ENCODE data around the gene MYH15.

The MYH15 gene

GRCh38 chr3:108527817-108528216 lies 17.4 kb upstream of the MYH15 start:
- Histone ChIP-seq H3K9ac (ENCODE audit: low read length) (no peak overlapping the region), H3K36me3 (ENCODE audit: control insufficient read depth, low read depth, low read length) (no peaks in the 10 kb centered on the region), H3K27me3 (ENCODE audit: control insufficient read depth, insufficient read depth, low read length) (no peaks in the 10 kb centered on the region), H3K4me3 (ENCODE audit: low read length) (no peak overlapping the region), H3K4me1 (ENCODE audit: control insufficient read depth, low read depth, low read length) (peaks cover 5% of the 10 kb centered on the region), H3K27ac (ENCODE audit: low read length) (no peak overlapping the region), H3K9me3 (ENCODE audit: control insufficient read depth, low read depth, low read length) (no peaks in the 10 kb centered on the region)

- Histone ChIP-seq H3K9me3 (ENCODE audit: control insufficient read depth, low read depth, low read length) (no peaks in the 10 kb centered on the region), H3K9ac (ENCODE audit: low read length) (no peak overlapping the region), H3K27me3 (ENCODE audit: control insufficient read depth, insufficient read depth, low read length) (no peaks in the 10 kb centered on the region), H3K27ac (ENCODE audit: low read length) (no peak overlapping the region), H3K4me3 (ENCODE audit: low read length) (no peak overlapping the region), H3K4me1 (ENCODE audit: control insufficient read depth, low read depth, low read length) (peaks cover 5% of the 10 kb centered on the region), H3K36me3 (ENCODE audit: control insufficient read depth, low read depth, low read length) (no peaks in the 10 kb centered on the region)
These were observed 16.7 kb upstream of the MYH15 start for GRCh38 chr3:108527109-108527508.

- no peak overlapping the region for H3K27ac ChIP-seq (ENCODE audit: low read length)
- no peaks in the 10 kb centered on the region for H3K27me3 ChIP-seq (ENCODE audit: control insufficient read depth, insufficient read depth, low read length)
- H3K36me3 ChIP-seq (ENCODE audit: control insufficient read depth, low read depth, low read length), result no peaks in the 10 kb centered on the region
- no peaks in the 10 kb centered on the region for H3K9me3 ChIP-seq (ENCODE audit: control insufficient read depth, low read depth, low read length)
- H3K4me3 ChIP-seq (ENCODE audit: low read length), result no peak overlapping the region
- H3K4me1 ChIP-seq (ENCODE audit: control insufficient read depth, low read depth, low read length), result peaks cover 5% of the 10 kb centered on the region
- no peak overlapping the region for H3K9ac ChIP-seq (ENCODE audit: low read length)
These were observed 15.6 kb upstream of the MYH15 start for GRCh38 chr3:108525971-108526370.

GRCh38 chr3:108525256-108525655 lies 14.9 kb upstream of the MYH15 start:
- Histone ChIP-seq H3K9ac (ENCODE audit: low read length) (no peak overlapping the region), H3K9me3 (ENCODE audit: control insufficient read depth, low read depth, low read length) (no peaks in the 10 kb centered on the region), H3K4me3 (ENCODE audit: low read length) (no peak overlapping the region), H3K36me3 (ENCODE audit: control insufficient read depth, low read depth, low read length) (no peaks in the 10 kb centered on the region), H3K27me3 (ENCODE audit: control insufficient read depth, insufficient read depth, low read length) (no peaks in the 10 kb centered on the region), H3K27ac (ENCODE audit: low read length) (no peak overlapping the region), H3K4me1 (ENCODE audit: control insufficient read depth, low read depth, low read length) (peaks cover 5% of the 10 kb centered on the region)

- Histone ChIP-seq H3K9me3 (ENCODE audit: control insufficient read depth, low read depth, low read length) (no peaks in the 10 kb centered on the region), H3K4me3 (ENCODE audit: low read length) (no peak overlapping the region), H3K27me3 (ENCODE audit: control insufficient read depth, insufficient read depth, low read length) (no peaks in the 10 kb centered on the region), H3K4me1 (ENCODE audit: control insufficient read depth, low read depth, low read length) (peaks cover 5% of the 10 kb centered on the region), H3K36me3 (ENCODE audit: control insufficient read depth, low read depth, low read length) (no peaks in the 10 kb centered on the region), H3K27ac (ENCODE audit: low read length) (no peak overlapping the region), H3K9ac (ENCODE audit: low read length) (peak overlapping the region; percentile 16)
These were observed 14.1 kb upstream of the MYH15 start for GRCh38 chr3:108524537-108524936.

- H3K27me3 ChIP-seq (ENCODE audit: control insufficient read depth, insufficient read depth, low read length), result no peaks in the 10 kb centered on the region
- no peak overlapping the region for H3K4me3 ChIP-seq (ENCODE audit: low read length)
- no peaks in the 10 kb centered on the region for H3K9me3 ChIP-seq (ENCODE audit: control insufficient read depth, low read depth, low read length)
- H3K36me3 ChIP-seq (ENCODE audit: control insufficient read depth, low read depth, low read length), result no peaks in the 10 kb centered on the region
- no peak overlapping the region for H3K9ac ChIP-seq (ENCODE audit: low read length)
- no peaks in the 10 kb centered on the region for H3K4me1 ChIP-seq (ENCODE audit: control insufficient read depth, low read depth, low read length)
- no peak overlapping the region for H3K27ac ChIP-seq (ENCODE audit: low read length)
These were observed 8.5 kb upstream of the MYH15 start for GRCh38 chr3:108518895-108519294.

GRCh38 chr3:108516881-108517280 lies 6.5 kb upstream of the MYH15 start:
- H3K36me3 ChIP-seq (ENCODE audit: control insufficient read depth, low read depth, low read length), result no peaks in the 10 kb centered on the region
- H3K27me3 ChIP-seq (ENCODE audit: control insufficient read depth, insufficient read depth, low read length), result no peaks in the 10 kb centered on the region
- H3K4me3 ChIP-seq (ENCODE audit: low read length), result no peak overlapping the region
- no peaks in the 10 kb centered on the region for H3K9me3 ChIP-seq (ENCODE audit: control insufficient read depth, low read depth, low read length)
- no peaks in the 10 kb centered on the region for H3K4me1 ChIP-seq (ENCODE audit: control insufficient read depth, low read depth, low read length)
- H3K27ac ChIP-seq (ENCODE audit: low read length), result no peak overlapping the region
- no peak overlapping the region for H3K9ac ChIP-seq (ENCODE audit: low read length)

- H3K9ac ChIP-seq (ENCODE audit: low read length), result no peak overlapping the region
- no peaks in the 10 kb centered on the region for H3K36me3 ChIP-seq (ENCODE audit: control insufficient read depth, low read depth, low read length)
- H3K9me3 ChIP-seq (ENCODE audit: control insufficient read depth, low read depth, low read length), result no peaks in the 10 kb centered on the region
- no peak overlapping the region for H3K4me3 ChIP-seq (ENCODE audit: low read length)
- H3K27me3 ChIP-seq (ENCODE audit: control insufficient read depth, insufficient read depth, low read length), result no peaks in the 10 kb centered on the region
- no peaks in the 10 kb centered on the region for H3K4me1 ChIP-seq (ENCODE audit: control insufficient read depth, low read depth, low read length)
- H3K27ac ChIP-seq (ENCODE audit: low read length), result no peak overlapping the region
These were observed 3.6 kb upstream of the MYH15 start for GRCh38 chr3:108513961-108514360.

- H3K36me3 ChIP-seq (ENCODE audit: control insufficient read depth, low read depth, low read length), result no peaks in the 10 kb centered on the region
- H3K4me3 ChIP-seq (ENCODE audit: low read length), result no peak overlapping the region
- H3K4me1 ChIP-seq (ENCODE audit: control insufficient read depth, low read depth, low read length), result no peaks in the 10 kb centered on the region
- H3K9ac ChIP-seq (ENCODE audit: low read length), result no peak overlapping the region
- H3K9me3 ChIP-seq (ENCODE audit: control insufficient read depth, low read depth, low read length), result no peaks in the 10 kb centered on the region
- no peak overlapping the region for H3K27ac ChIP-seq (ENCODE audit: low read length)
- no peaks in the 10 kb centered on the region for H3K27me3 ChIP-seq (ENCODE audit: control insufficient read depth, insufficient read depth, low read length)
These were observed 2.3 kb upstream of the MYH15 start for GRCh38 chr3:108512671-108513070.

GRCh38 chr3:108511490-108511889 lies 1.1 kb upstream of the MYH15 start:
- Histone ChIP-seq H3K4me3 (ENCODE audit: low read length) (no peak overlapping the region), H3K27me3 (ENCODE audit: control insufficient read depth, insufficient read depth, low read length) (no peaks in the 10 kb centered on the region), H3K27ac (ENCODE audit: low read length) (no peak overlapping the region), H3K9ac (ENCODE audit: low read length) (no peak overlapping the region), H3K36me3 (ENCODE audit: control insufficient read depth, low read depth, low read length) (no peaks in the 10 kb centered on the region), H3K9me3 (ENCODE audit: control insufficient read depth, low read depth, low read length) (no peaks in the 10 kb centered on the region), H3K4me1 (ENCODE audit: control insufficient read depth, low read depth, low read length) (no peaks in the 10 kb centered on the region)

GRCh38 chr3:108511055-108511454 lies 659 bp upstream of the MYH15 start:
- H3K9ac ChIP-seq (ENCODE audit: low read length), result no peak overlapping the region
- H3K4me1 ChIP-seq (ENCODE audit: control insufficient read depth, low read depth, low read length), result no peaks in the 10 kb centered on the region
- H3K36me3 ChIP-seq (ENCODE audit: control insufficient read depth, low read depth, low read length), result no peaks in the 10 kb centered on the region
- no peak overlapping the region for H3K27ac ChIP-seq (ENCODE audit: low read length)
- no peak overlapping the region for H3K4me3 ChIP-seq (ENCODE audit: low read length)
- H3K9me3 ChIP-seq (ENCODE audit: control insufficient read depth, low read depth, low read length), result no peaks in the 10 kb centered on the region
- no peaks in the 10 kb centered on the region for H3K27me3 ChIP-seq (ENCODE audit: control insufficient read depth, insufficient read depth, low read length)

GRCh38 chr3:108509871-108510270 lies 525 bp downstream of the MYH15 start:
- H3K27me3 ChIP-seq (ENCODE audit: control insufficient read depth, insufficient read depth, low read length), result no peaks in the 10 kb centered on the region
- no peaks in the 10 kb centered on the region for H3K36me3 ChIP-seq (ENCODE audit: control insufficient read depth, low read depth, low read length)
- no peak overlapping the region for H3K9ac ChIP-seq (ENCODE audit: low read length)
- no peak overlapping the region for H3K27ac ChIP-seq (ENCODE audit: low read length)
- H3K4me3 ChIP-seq (ENCODE audit: low read length), result no peak overlapping the region
- H3K9me3 ChIP-seq (ENCODE audit: control insufficient read depth, low read depth, low read length), result no peaks in the 10 kb centered on the region
- no peaks in the 10 kb centered on the region for H3K4me1 ChIP-seq (ENCODE audit: control insufficient read depth, low read depth, low read length)
